GM20000 (cell line): ENCODE measurements around the gene DUS1L.

Source experiments
- DNase-seq: peaks from one replicate; pipeline ENCODE4 v3.0.0; 2012; ENCODE audit warnings: low spot score
- TF ChIP-seq, protein P1 (sequence below): IDR thresholded peaks from 2 replicates; pipeline ENCODE4 v1.5.1; 2012; ENCODE audit warnings: mild to moderate bottlenecking, control low read depth; ENCODE audit errors: extremely low read depth, missing control alignments

DUS1L gene

GRCh38 chr17:82028246-82028645, 37.4 kb downstream of the DUS1L start:
- TF ChIP-seq, protein P1, sequence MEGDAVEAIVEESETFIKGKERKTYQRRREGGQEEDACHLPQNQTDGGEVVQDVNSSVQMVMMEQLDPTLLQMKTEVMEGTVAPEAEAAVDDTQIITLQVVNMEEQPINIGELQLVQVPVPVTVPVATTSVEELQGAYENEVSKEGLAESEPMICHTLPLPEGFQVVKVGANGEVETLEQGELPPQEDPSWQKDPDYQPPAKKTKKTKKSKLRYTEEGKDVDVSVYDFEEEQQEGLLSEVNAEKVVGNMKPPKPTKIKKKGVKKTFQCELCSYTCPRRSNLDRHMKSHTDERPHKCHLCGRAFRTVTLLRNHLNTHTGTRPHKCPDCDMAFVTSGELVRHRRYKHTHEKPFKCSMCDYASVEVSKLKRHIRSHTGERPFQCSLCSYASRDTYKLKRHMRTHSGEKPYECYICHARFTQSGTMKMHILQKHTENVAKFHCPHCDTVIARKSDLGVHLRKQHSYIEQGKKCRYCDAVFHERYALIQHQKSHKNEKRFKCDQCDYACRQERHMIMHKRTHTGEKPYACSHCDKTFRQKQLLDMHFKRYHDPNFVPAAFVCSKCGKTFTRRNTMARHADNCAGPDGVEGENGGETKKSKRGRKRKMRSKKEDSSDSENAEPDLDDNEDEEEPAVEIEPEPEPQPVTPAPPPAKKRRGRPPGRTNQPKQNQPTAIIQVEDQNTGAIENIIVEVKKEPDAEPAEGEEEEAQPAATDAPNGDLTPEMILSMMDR: no peak
- no peak for DNase-seq

DNA sequence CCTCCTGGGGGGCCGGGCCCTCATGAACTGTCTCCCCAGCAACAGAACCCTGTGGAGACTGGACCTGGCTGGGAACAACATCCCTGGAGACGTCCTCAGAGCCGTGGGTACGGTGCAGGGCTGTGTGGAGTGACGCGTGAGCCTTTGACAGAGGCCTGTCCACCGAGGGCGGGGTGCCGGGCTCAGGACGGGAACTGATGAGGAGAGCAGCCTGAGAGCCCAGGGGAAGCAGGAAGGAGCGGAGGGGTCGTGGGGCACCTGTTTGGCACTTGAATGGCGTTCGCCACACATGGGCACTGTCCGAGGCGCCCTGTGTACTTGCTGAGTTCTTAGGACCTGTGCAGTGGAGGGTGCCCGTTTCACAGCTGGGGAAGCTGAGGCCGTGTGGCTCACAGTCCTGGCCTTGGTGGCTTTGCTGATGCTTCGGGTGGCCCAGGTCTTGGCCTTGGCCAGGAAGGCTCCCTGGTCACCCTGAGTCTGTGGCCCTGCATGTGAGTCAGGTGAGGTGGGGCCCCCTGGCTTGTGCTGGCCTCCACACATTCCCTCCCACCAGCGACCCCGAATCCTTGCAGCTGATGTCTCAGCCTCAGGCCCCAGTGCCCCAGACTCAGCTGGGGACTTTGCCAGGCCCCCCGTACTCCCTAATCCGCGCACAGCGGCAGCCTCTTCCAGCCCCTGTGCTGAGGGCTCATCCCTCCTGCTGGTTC, 40.0 kb downstream of the DUS1L start:
- TF ChIP-seq, protein P1: no peak
- DNase-seq: no peak

- DNase-seq: no peak
- TF ChIP-seq, protein P1: no peak
Measured at GRCh38 chr17:82024859-82025258, 40.7 kb downstream of the DUS1L start.

GRCh38 chr17:82023447-82024241, 42.0 kb downstream of the DUS1L start:
- TF ChIP-seq, protein P1: no peak
- no peak for DNase-seq

DNA sequence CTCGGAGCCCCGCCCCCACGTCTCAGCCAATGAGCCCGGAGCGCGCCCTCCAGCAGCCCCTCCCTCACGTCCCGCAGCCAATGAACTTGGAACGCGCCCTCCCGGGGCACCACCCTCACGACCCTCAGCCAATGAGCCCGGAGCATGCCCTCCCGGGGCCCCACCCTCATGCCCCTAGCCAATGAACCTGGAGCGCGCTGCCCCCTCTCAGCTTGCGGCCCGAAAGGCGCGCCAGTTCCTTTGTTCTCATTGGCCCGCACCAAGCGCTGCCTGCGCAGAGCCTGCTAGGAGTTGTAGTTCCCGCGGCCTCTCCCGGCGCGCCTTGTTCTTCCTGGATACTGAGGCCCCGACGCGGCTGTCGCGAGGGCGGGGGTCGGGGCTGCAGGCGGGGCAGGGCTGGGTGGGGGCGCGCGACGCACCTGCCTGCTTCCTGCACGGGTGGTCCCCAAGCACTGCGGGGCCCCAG, 42.6 kb downstream of the DUS1L start, which contains the start of gene LRRC45:
Gene LRRC45, plus strand, starts transcription at position 325 of the 466 bp plus-strand sequence. CDS start 339 bp downstream, outside the sequence.
- TF ChIP-seq, protein P1: no peak
- no peak for DNase-seq

- DNase-seq: peak; percentile 100
- TF ChIP-seq, protein P1: no peak
Measured at GRCh38 chr17:82022310-82022980, 43.2 kb downstream of the DUS1L start, which contains the start of gene CENPX. Gene CENPX (minus strand): TSS chr17:82022878. CDS start chr17:82022861, 17 bp downstream.
